ENCODE measurements around the gene FOXJ3. TPM values are rescaled to one million over a fixed set of nuclear protein-coding genes. Genes with fewer than 3 reads are reported as not detected.

Gene FOXJ3
- total and polyA plus RNA-seq, 2 donors from 2014 or later = 11.8 to 45.5 TPM

DNA sequence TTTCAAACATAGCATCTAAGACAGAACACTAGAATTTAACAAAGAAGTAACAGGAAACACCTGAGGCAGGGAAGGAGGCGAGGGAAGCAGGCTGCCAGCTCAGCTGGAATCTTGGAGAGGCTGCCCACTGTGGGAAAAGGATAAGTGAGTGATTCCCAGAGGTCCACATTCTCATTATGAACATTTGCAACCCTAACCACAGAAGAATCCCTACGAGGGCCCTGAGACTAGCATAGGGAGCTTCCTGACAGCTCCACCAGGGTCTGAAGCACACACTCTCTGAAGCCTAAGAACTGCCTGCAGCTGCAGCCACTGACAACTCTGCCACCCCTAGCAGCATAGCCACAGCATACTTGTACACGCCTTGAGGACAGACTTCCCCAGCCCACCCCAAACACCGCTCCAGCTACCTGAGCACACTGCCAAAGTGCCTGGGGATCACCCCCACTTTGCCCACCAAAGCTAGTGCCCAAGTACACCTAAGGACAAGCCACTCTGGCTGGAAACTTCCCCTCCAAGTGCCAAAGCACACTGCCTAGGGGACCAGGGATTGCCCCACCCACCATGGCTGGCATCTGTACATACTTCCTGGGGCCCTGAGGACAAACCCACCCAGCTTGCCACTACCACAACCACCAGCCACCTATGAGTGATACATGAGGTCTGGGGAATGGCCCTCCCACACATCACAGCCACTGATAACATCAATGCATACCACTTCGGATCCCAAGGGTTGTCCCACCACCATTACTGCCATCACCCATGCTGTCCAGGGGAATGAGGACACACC lies 93.9 kb downstream of the FOXJ3 start:
- Histone ChIP-seq H3K9ac (ENCODE audit: low read length in 3 of 3) (no peak overlapping the region), H3K36me3 (ENCODE audit: control insufficient read depth in 2 of 3, insufficient read depth in 3 of 3, low read length in 3 of 3) (no peaks in the 10 kb centered on the region), H3K9me3 (ENCODE audit: control insufficient read depth in 2 of 3, insufficient read depth in 1 of 3, low read length in 3 of 3) (peaks cover 0 to 14% (median 2%) of the 10 kb centered on the region in 3 donors), H3K27me3 (ENCODE audit: control insufficient read depth, insufficient read depth, low read length) (no peaks in the 10 kb centered on the region), H3K4me3 (ENCODE audit: low read length in 3 of 3) (no peak overlapping the region), H3K27ac (ENCODE audit: low read depth in 2 of 2, low read length in 2 of 2) (no peak overlapping the region), H3K4me1 (ENCODE audit: control insufficient read depth in 2 of 3, insufficient read depth in 2 of 3, low read depth in 1 of 3, low read length in 3 of 3) (no peaks in the 10 kb centered on the region)
- FAIRE-seq = no peak
- intact Hi-C loops (cut with DNase I) = no loop called here
- no peak for TF ChIP-seq CTCF (IDR thresholded peaks at IDR 0.05; ENCODE audit: borderline replicate concordance, extremely low read depth, insufficient read depth)
- no peak for DNase-seq

DNA sequence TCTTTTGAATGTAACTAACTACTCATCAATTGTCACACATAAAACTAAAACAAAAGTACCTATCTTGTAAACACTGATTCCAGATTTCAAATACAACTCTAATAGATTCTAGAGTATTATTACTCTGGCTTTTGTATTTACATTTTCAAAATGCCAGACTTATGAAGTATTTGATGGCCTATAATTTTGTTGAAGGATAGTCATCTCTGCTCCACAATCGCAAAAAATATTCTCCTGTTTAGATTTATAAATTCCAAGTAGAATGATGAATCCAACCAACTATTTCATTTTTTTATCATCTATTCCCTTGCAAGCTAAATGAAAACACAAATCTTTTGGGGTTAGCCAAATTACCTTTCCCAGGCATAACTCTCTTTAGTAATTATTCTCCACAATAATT lies 95.5 kb downstream of the FOXJ3 start:
- peaks cover 0 to 14% (median 2%) of the 10 kb centered on the region in 3 donors for H3K9me3 ChIP-seq (ENCODE audit: control insufficient read depth in 2 of 3, insufficient read depth in 1 of 3, low read length in 3 of 3)
- DNase-seq (no peak), FAIRE-seq (no peak)
- H3K27ac ChIP-seq (ENCODE audit: low read depth in 2 of 2, low read length in 2 of 2) = no peak overlapping the region
- no peaks in the 10 kb centered on the region for H3K27me3 ChIP-seq (ENCODE audit: control insufficient read depth, insufficient read depth, low read length)
- no peaks in the 10 kb centered on the region for H3K4me1 ChIP-seq (ENCODE audit: control insufficient read depth in 2 of 3, insufficient read depth in 2 of 3, low read depth in 1 of 3, low read length in 3 of 3)
- intact Hi-C loops (cut with DNase I) = no loop called here
- no peaks in the 10 kb centered on the region for H3K36me3 ChIP-seq (ENCODE audit: control insufficient read depth in 2 of 3, insufficient read depth in 3 of 3, low read length in 3 of 3)
- TF ChIP-seq CTCF (IDR thresholded peaks at IDR 0.05; ENCODE audit: borderline replicate concordance, extremely low read depth, insufficient read depth) = no peak
- H3K4me3 ChIP-seq (ENCODE audit: low read length in 3 of 3) = no peak overlapping the region
- H3K9ac ChIP-seq (ENCODE audit: low read length in 3 of 3) = no peak overlapping the region

DNA sequence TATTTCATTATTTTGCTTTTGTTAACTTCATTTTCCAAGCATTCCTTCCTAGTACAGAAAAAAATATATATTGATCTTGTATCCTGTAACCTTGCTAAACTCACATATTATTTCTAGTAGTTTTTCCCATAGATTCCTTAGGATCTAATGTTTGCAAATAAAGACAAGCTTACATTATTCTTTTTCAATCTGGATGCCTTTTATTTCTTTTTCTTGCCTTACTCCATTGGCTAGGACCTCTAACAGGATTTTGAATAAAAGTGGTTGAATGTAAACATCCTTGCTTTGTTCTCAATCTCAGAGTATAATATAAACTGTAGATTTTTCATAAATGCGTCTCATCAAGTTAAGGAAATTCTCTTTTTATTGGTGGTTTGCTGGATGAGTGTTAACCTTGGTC lies 96.0 kb downstream of the FOXJ3 start:
- FAIRE-seq = no peak
- H3K4me3 ChIP-seq (ENCODE audit: low read length in 3 of 3) = no peak overlapping the region
- H3K4me1 ChIP-seq (ENCODE audit: control insufficient read depth in 2 of 3, insufficient read depth in 2 of 3, low read depth in 1 of 3, low read length in 3 of 3) = no peaks in the 10 kb centered on the region
- H3K27ac ChIP-seq (ENCODE audit: low read depth in 2 of 2, low read length in 2 of 2) = no peak overlapping the region
- H3K9me3 ChIP-seq (ENCODE audit: control insufficient read depth in 2 of 3, insufficient read depth in 1 of 3, low read length in 3 of 3) = peaks cover 0 to 14% (median 2%) of the 10 kb centered on the region in 3 donors
- no peaks in the 10 kb centered on the region for H3K36me3 ChIP-seq (ENCODE audit: control insufficient read depth in 2 of 3, insufficient read depth in 3 of 3, low read length in 3 of 3)
- H3K9ac ChIP-seq (ENCODE audit: low read length in 3 of 3) = no peak overlapping the region
- DNase-seq = no peak
- no peak for TF ChIP-seq CTCF (IDR thresholded peaks at IDR 0.05; ENCODE audit: borderline replicate concordance, extremely low read depth, insufficient read depth)
- no peaks in the 10 kb centered on the region for H3K27me3 ChIP-seq (ENCODE audit: control insufficient read depth, insufficient read depth, low read length)
- intact Hi-C loops (cut with DNase I) = no loop called here
